Panc1 (cell line): ENCODE results near the gene MAP7.

ENCODE experiments used
- POLR2AphosphoS5 ChIP-seq: IDR thresholded peaks from 2 replicates; pipeline ENCODE4 v1.6.1; 2012; ENCODE audit warnings: mild to moderate bottlenecking, low read depth, low read length, moderate library complexity
- SIN3A ChIP-seq: IDR thresholded peaks from 2 replicates; pipeline ENCODE4 v1.6.1; 2012; ENCODE audit warnings: low read depth, mild to moderate bottlenecking, low read length, moderate library complexity, borderline replicate concordance; ENCODE audit not compliant: insufficient read depth
- TCF7L2 ChIP-seq: IDR thresholded peaks from 2 replicates; pipeline ENCODE4 v1.6.1; 2011; ENCODE audit warnings: mild to moderate bottlenecking, low read depth, low read length, inconsistent platforms
- TF ChIP-seq, protein P1 (sequence below): fragments of 450-650 bp; IDR thresholded peaks from 2 replicates; pipeline ENCODE4 v1.5.1; 2017; ENCODE audit warnings: mild to moderate bottlenecking
- TF ChIP-seq, protein P2 (sequence below), 2 experiments: IDR thresholded peaks; 2 replicates each; pipeline ENCODE4 v1.6.1; 2011 to 2012; ENCODE audit warnings: low read depth in 2 of 2, control low read depth in 1 of 2, low read length in 1 of 2, mild to moderate bottlenecking in 1 of 2, moderate library complexity in 1 of 2; ENCODE audit not compliant: insufficient read depth in 1 of 2

DNA sequence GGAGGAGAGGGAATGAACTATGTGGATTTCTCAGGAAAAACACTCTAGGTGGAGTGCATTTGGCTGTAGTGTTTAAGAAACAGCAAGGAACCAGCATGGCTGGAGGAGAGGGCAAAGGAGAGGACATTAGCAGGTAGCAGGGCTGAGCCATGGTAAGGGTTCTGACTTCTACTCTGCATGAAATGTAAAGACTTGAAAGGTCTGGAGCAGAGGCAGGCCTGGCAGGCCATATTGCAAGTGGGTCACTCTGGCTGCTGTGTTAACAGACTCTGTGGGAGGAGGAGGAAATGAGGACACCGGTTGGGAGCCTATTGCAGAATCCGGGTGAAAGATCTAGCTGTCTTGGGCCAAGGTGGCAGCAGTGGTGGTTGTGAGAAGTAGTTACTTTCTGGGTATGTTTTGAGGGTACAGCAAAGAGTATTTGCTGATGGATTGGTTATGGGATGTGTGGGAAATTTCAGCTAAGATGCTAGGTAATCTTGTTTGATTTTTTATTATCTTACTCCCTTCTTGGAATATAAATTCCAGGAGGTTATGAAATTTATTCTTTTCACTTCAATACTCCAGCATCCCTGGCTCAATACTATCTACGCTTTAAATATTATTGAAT lies 144.7 kb downstream of the MAP7 start:
- TF ChIP-seq, protein P1, sequence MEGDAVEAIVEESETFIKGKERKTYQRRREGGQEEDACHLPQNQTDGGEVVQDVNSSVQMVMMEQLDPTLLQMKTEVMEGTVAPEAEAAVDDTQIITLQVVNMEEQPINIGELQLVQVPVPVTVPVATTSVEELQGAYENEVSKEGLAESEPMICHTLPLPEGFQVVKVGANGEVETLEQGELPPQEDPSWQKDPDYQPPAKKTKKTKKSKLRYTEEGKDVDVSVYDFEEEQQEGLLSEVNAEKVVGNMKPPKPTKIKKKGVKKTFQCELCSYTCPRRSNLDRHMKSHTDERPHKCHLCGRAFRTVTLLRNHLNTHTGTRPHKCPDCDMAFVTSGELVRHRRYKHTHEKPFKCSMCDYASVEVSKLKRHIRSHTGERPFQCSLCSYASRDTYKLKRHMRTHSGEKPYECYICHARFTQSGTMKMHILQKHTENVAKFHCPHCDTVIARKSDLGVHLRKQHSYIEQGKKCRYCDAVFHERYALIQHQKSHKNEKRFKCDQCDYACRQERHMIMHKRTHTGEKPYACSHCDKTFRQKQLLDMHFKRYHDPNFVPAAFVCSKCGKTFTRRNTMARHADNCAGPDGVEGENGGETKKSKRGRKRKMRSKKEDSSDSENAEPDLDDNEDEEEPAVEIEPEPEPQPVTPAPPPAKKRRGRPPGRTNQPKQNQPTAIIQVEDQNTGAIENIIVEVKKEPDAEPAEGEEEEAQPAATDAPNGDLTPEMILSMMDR = no peak
- TF ChIP-seq POLR2AphosphoS5 (no peak), SIN3A (no peak), TCF7L2 (no peak)
- TF ChIP-seq, protein P2, sequence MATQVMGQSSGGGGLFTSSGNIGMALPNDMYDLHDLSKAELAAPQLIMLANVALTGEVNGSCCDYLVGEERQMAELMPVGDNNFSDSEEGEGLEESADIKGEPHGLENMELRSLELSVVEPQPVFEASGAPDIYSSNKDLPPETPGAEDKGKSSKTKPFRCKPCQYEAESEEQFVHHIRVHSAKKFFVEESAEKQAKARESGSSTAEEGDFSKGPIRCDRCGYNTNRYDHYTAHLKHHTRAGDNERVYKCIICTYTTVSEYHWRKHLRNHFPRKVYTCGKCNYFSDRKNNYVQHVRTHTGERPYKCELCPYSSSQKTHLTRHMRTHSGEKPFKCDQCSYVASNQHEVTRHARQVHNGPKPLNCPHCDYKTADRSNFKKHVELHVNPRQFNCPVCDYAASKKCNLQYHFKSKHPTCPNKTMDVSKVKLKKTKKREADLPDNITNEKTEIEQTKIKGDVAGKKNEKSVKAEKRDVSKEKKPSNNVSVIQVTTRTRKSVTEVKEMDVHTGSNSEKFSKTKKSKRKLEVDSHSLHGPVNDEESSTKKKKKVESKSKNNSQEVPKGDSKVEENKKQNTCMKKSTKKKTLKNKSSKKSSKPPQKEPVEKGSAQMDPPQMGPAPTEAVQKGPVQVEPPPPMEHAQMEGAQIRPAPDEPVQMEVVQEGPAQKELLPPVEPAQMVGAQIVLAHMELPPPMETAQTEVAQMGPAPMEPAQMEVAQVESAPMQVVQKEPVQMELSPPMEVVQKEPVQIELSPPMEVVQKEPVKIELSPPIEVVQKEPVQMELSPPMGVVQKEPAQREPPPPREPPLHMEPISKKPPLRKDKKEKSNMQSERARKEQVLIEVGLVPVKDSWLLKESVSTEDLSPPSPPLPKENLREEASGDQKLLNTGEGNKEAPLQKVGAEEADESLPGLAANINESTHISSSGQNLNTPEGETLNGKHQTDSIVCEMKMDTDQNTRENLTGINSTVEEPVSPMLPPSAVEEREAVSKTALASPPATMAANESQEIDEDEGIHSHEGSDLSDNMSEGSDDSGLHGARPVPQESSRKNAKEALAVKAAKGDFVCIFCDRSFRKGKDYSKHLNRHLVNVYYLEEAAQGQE (IDR thresholded peaks at IDR 0.05; ENCODE audit: insufficient read depth in 1 of 2, low read depth in 2 of 2, low read length in 1 of 2) = no peak
